ENCODE measurements around the gene TMEM125.

The TMEM125 gene

DNA sequence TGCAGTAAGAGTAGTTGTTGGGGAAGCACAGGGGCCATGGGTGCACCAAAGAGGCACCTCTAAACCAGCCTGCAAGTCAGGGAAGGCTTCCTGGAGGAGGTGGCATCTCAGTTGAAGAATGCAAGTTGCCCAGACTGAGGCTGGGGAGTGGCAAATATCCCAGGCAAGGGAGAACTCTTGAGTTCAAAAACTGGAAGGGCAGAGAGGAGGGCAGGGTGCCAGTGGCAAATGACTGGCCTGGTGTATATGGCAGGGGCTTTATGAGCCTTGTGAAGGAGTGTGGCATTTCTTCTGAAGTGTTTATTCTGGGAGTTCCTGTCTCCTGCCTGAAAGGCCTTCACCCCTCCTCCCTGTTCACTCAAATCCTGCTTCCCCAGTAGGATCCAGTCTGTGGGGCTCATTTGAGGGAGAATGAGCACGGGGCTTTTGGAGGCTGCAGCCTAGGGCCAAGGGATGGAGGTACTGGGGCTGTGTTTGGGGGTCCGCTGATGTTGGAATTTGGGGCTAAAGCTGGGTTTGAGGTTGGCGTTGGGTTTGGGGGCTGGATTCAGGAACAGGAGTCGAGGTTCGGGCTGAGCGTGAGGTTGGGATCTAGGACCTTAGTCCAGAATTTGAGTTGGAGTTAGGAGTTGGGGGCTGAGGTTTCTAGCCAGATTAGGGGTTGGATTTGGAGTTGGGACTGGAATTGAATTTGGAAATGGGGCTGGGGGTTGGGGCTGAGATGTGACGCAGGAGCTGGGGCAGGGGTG, at the start of gene TMEM125:
Gene TMEM125 (plus strand): TSS at position 357 of the 749 bp plus-strand sequence. CDS start 2,740 bp downstream, outside the sequence.
- peak; percentile 7 for DNase-seq (ENCODE audit: low spot score)

DNA sequence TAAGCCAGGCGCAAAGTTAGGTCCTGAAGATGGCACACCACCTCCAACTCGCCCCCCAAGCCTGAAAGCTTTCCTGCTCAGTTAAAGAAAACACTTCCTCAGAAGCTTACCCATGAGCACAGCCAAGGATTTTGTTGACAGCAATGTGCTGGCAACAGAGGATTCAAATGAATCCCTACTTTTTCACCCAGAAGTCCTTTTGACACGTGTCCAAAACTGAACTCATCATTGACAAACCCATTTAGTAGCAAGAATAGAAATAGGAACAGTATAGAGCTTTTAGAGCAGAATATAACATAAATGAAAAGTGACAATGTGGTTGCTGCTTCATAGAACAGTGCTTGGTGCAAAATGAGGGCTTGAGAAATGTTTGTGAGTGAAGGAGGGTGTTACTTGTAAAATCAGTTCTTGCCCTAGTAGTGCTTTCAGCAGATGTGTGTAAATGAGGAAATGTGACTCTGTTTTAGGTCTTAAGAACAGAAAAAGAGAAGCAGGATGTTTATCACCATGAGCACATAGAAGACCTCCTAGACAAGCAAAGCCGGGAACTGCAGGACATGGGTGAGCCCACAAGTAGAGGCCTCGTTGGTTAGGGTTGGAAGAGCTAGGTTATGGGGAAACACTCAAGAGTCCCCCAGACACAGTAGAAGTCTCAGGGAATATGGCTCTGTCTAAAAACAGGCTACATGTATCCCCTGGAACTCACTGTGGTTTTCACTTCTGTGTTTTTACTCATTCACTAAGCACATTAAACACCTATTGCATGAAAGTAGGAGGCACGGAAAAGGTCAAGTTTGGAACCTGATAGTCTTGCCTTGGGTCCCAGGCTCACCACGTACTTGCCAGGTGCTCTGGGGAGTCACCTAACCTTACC, 48.6 kb upstream of the TMEM125 start:
- DNase-seq (ENCODE audit: low spot score), result no peak

DNA sequence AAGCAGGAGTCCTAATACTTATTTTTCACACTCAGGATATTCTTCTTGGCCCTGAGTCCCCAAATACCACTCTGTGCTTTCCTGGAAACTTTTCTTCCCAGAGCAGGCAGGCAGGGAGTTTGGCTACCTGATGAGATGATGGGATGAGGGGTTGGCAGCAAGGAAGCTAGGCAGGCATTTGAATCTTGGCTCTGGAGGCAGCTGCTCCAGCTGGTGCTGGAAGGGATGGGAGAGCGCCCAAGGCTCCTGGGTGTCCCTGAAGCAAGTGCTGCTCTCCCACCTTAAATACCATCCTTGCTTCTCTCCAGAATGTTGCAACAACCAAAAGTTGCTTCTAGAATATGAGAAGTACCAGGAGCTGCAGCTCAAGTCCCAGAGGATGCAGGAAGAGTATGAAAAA, 48.0 kb upstream of the TMEM125 start:
- DNase-seq (ENCODE audit: low spot score), result no peak

DNA sequence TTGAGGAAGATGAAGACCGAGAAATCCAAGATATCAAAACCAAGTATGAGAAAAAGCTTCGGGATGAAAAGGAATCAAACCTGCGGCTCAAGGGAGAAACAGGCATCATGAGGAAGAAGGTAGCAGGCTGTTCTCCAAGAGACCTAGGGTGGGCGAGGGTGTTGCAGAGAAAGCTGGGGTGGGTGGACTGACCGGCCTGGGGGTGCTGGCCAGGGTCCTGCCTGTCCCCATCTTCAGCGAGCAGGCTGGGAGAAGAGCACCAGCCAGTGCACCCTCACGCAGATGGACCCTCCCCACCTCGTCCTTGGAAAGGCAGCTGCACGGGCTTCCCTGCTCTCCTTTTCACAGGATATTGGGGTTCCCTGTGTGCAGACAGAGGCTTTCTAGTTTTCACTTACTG, 46.9 kb upstream of the TMEM125 start:
- DNase-seq (ENCODE audit: low spot score), result no peak

DNA sequence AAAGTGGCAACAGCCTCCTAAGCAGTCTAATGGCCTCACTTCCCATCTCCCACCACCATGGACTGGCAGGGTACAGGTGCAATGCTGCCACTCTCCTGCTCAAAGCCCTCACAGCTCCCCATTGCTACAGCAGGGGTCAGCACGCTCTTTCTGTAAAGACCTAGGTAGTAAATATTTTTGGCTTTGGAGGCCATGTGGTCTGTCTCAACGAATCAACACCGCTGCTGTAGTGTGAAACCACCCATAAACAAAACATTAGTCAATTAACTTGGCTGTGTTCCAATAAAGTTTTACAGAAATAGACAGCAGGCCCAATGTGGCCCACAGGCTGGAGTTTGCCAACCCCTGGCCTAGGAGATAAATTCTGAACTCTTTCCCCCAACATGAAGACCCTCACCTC, 44.6 kb upstream of the TMEM125 start:
- DNase-seq (ENCODE audit: low spot score), result no peak

DNA sequence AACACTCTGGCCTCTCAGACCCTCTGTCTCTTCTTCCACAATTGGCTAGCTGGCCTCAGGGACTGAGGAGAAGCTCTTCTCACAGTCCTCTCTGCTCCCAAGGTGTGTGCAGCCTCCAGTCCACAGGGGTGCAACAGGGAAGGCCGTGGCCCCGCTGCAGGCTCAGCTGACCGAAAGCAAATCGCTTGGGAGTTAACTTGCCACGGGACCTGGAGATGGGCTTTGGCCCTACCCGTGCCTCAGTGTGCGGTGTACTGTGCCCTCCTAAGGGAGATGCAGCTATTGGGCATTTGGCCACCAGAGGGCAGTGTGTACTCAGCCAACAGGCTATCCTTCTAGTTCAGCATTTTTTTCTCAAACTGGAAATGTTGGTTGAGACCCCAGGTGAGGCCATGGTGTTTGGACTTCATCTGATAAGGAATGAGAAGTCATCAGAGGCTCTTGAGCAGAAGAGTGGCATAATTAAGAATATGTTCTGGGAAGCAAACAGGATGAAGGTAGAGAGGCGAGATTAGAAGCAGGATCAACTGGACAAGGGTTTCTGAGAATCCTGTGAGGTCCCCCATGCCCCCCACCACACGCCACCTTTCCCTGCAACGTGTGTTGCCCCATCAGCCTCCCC, 42.5 kb upstream of the TMEM125 start:
- peak; percentile 88 for DNase-seq (ENCODE audit: low spot score)

DNA sequence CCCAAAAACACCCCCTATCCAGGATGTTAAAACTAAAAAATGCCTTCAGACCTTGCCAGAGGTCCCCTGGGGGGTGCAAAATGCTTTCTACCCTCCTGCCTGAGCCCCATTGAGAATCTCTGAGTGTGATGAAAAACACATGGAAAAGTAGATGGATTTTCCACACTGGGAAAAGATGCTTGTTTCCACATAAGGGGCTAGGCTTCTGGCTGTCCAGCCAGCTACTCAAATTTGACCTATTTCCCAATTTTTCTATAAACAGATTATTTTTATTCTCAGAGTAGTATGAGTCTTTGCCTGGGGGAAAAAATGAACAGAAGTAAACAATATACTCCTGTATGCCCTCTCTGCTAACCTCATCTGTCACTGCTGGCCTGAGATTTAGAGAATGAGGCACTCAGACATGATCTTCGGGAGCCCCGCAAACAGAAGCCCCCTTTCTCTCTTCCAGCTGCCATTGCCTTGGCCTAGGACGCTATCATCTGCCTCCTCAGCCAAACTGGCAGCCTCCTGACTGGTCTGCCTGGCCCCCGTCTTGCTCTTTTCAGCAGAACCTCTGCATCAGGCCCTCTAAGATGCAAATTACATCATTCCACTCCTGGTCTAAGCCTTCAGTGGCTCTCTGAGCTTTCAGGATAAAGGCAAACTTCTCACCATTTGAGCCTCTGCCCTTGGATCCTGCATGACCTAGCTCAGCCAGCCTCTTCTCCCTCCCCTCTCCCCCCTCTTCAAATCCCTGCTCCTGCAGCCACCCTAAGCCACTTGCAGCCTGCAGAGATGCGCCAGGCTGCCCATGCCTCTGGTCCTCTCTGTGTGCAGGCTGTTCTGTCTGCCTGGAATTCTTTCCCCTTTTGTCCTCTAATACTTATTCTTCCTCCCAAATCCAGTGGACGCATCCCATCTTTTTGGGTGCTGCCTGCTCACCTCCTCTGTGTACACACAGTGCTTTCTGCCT, 39.7 kb upstream of the TMEM125 start:
- DNase-seq (ENCODE audit: low spot score), result no peak

DNA sequence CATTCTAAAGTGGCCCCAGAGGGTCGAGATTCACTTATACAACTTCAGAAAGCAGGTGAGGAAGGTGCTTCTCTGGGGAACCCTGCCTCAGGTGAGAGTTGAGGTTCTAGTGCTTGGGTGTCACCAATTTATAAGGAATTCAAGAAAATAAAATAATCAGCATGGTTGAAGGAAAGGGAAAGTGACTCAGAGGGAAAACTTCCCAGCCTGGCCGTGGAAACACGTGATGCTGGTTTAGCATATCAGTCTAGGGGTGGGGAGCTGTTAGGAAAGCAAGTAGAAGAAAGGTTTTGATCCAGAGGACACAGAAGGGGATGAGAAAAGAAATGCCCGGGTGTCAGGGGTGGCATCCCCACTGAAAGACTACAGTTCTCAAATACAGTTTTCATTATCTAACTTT, 37.7 kb upstream of the TMEM125 start:
- peak; percentile 87 for DNase-seq (ENCODE audit: low spot score)

DNA sequence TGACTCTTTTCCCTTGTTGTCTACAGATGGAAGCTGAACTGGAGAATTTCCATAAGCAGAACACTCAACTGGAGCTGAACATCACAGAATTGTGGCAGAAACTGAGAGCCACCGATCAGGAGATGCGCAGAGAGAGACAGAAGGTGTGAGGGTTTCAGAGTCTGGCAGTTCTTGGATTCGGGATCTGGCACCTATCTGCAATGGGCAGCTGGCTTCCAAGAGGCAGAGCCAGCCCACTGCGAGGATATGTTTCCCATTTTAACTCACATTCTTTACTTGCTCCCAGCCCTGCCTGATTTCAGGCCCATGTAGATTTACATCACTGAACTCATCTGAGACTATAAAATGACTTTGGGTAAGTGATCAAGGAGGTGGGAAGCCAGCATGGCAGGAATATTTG, 37.3 kb upstream of the TMEM125 start:
- DNase-seq (ENCODE audit: low spot score), result no peak

DNA sequence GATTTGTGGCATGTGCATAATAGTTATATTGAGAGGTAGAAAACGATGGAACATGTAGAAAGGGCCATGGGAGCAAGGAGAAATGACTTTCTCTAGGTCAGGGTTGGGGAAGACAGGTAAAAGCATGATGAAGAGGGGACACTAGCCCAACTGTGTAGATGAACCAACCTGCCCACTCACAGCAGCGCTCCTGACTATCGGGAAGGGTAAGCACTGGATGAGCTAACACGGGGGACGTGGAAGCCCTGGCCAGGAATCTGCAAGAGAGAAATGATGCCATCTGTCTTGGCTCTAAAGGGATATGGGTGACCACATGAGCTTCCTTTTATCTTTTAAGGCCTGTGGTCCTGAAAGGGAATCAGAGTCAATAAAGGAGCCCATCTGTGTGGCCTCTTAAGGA, 36.2 kb upstream of the TMEM125 start:
- no peak for DNase-seq (ENCODE audit: low spot score)

DNA sequence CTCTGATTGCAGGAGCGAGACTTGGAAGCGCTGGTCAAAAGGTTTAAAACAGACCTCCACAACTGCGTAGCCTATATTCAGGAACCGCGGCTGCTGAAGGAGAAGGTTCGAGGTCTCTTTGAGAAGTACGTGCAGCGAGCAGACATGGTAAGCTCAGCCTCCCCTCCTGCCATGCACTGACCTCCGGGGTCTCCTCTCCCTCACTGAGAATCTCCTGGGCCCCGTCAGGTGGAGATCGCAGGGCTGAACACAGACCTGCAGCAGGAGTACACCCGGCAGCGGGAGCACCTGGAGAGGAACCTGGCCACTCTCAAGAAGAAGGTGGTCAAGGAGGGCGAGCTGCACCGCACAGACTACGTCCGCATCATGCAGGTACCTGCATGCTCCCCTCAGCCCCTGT, 35.5 kb upstream of the TMEM125 start:
- no peak for DNase-seq (ENCODE audit: low spot score)

DNA sequence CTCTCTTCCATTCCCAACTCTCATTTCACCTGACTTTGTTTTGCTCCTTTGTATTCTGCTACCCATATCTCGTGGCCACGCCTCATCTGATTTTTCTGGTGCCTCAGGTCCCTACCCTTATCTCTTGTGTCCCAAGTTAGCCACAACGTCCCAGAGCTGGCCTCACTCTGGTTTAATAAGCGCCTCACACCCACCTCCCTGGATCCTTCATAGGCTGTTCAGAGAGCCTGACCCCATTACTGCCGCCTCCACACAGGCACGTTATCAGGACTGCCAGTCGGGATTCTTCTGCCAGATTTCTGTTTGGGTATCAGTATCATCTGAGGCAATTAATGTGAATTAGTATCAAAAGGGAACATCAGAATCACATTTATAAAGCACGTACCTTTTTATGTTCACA, 34.7 kb upstream of the TMEM125 start:
- no peak for DNase-seq (ENCODE audit: low spot score)

DNA sequence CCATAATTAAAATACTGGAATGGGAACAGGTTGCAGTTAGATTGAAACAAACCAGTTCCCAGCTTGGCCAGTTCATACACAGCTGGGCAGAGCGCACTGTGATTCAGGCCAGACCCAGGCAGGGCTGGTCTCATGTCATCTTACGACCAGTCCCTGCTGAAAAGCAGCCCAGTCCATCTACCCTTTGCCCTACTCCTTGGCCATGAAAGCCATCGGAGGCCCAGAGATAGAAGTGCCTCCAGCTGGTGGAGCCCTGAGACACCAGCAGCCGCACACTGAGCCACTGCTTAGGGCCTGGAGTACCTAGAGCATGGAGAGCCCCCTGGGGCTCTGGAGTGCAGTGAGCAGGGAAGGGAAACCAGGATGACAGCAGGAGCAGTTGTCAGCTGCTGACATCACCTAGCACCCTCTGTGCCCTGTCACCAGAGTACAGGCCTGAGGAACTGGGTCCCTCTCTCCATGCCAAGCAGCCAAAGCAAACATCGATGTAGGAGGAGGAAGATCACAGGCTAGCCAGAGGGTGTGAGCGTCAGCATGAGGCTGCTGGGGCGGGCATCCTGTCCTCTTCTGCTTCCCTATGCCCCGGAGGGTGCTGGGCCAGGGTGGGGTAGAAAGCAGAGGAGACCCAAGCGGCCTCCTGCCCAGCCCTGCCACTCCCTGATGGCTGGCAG, 34.2 kb upstream of the TMEM125 start:
- DNase-seq (ENCODE audit: low spot score), result no peak

DNA sequence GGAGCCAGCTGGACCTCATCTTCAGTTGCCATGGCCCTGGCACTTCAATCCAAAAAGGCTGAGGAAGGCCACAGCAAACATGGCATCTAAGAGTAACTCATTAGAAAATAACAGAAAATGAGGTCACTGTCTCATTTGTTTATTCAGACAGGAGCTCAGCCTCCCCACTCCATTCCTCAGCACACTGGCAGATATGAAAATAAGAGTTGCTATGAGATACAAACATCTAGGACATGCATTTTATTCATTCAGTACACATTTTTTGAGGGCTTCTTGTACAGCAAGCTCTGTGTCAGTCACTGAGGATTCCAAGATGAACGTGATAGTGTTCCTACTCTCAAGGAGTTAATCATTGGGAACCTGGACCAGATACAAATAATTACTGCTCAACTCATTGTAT, 32.7 kb upstream of the TMEM125 start:
- no peak for DNase-seq (ENCODE audit: low spot score)

DNA sequence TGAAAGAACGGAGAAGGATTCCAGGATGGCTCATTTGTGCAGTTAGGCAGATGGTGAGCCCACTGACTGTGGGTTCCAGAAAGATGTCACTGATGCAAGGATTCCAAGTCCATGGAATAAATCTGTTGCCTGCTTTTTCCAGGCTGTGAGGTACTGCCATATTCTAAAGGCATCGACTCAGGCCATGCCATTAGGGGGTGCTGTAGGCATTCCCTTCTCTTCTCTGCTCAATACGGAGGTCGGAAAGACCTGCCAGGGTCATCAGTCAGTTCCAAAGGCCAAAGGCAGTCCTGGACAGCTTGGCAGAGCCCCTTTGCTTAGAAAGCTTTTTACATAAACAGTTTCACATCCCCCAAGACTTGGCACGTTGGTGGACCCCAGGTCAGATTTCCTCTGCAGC, 31.7 kb upstream of the TMEM125 start:
- DNase-seq (ENCODE audit: low spot score), result peak; percentile 83

DNA sequence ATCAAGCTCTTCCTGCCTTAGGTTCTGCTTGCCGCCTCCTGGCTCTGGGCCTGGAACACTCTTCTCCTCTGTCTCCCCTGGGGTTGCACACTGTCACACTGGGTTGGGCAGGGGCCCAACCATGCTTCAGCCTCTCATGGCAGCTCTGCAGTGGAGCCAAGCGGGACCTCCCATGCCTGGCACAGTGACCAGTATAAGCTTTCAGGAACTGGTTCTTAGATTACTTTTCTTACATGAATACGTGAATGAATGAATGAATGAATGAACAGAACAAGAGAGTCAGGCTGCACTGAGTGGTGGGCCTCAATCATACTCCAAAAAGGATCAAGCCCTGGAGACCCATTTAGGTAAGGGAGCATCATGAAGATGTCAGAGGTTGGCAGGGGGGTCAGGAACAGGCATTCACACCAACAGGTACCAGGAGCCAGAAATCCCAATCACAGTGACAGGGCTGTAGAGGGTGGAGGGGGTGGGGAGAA, 30.8 kb upstream of the TMEM125 start:
- no peak for DNase-seq (ENCODE audit: low spot score)

DNA sequence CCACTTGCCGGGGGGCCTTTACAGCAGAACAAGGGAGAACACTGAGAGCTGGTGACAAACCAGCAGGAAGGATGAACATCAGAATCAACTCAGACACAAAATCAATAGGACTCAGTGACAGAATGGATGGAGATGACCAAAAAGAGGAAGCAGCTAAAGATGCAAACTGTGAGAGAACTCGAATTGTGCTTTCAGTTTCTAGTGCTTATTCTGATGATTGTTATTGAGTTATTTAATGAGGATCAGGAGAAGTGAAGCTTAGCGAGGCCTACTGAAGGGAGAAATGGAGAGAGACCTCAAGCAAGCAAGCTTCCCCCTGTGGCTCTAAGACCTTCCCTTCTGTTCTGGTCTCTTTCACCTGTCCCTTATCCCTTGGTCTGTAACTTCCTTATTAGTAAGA, 30.3 kb upstream of the TMEM125 start:
- no peak for DNase-seq (ENCODE audit: low spot score)

DNA sequence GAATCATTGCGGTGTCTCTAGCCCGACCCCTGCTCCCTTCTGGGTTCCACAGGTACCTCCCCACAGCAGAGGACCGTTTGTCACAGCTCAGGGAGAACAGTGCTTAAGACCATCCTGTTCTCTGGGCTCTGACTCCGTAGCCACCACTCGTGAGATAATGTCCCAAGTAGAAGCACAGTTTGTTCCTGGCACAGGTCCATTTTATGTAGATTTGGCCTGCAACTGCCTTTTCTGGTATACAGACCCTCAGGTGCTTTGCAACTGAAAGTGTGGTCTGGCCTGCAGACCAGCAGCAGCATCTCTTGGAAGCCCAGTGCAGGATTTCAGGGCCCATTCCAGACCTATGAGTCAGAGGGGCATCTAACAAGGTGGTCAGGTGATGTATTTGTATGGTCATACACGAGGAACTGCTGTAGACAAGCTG, 28.4 kb upstream of the TMEM125 start:
- no peak for DNase-seq (ENCODE audit: low spot score)

DNA sequence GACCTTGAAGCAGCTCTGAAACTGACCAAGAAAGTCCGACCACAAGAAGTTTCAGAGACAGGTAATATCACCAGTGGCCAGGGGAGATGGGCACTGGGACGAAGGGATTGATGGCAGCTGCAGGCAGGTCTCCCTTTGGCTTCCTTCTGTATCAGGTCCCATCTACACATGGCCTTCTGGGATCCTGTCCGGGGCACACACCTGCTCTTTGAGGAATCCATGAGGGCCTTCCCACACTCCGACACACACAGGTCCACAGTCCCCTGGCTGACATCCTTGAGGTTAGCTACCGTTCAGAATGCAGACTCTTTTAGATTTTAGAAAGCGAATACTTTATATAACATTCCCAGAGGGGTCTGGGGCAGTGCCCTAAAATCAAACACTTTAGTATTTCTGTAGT, 26.5 kb upstream of the TMEM125 start:
- DNase-seq (ENCODE audit: low spot score), result no peak

DNA sequence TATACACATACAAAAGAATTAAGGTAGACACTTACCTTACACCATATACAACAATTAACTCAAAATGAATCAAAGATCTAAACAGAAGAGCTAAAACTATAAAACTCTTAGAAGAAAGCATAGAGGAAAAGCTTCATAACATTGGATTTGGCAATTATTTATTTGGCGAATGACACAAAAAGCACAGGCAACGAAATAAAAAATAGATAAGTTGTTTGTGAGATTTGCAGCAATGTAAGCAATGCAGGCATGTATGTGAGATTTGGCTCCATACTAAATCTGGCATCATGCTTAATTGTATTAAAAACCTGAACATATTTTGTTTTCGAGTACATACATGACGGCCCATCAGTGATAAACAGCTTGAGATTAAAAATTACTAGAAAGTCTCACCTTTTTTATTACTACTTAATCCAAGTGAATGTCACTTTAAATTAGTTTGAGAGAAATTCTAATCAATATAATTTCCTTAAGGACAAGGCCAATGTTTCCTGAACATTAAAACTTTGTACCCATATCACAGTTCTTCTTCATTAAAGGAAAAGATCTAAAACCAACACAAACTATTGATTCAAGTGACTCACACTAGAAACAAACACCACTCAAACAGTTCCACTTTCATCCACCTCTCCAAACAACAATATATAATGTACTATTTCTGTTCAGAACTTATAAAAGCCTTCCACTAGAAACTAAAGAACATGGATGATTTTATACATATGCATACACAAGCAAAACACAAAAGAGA, 23.1 kb upstream of the TMEM125 start:
- no peak for DNase-seq (ENCODE audit: low spot score)
